SK-N-SH (cell line): Measurements from ENCODE around the gene UBE3B. TPM values are rescaled to one million over a fixed set of nuclear protein-coding genes. Genes with fewer than 3 reads are reported as not detected.

Experiments used
- CTCF ChIA-PET: fragments of 300-600, 350-600 bp; formaldehyde crosslinking; extraction: SDS; loops from one replicate; lab custom pipeline; 2021; lab: Yijun Ruan, JAX
- POLR2A ChIA-PET: fragments of 350-600 bp; sonication (Branson Sonifier 250); formaldehyde crosslinking; extraction: SDS; loops from one replicate; lab custom pipeline; 2020; ENCODE audit warnings: antibody characterized with exemption, inconsistent platforms; lab: Yijun Ruan, JAX
- DNase-seq: peaks from one replicate; pipeline ENCODE4 v3.0.0; 2012
- H2AFZ ChIP-seq: fragments of 200-600 bp; sonication (generic); 2 replicates; pipeline ENCODE4 v1.8.1; 2016; ENCODE audit warnings: antibody characterized with exemption, mild to moderate bottlenecking, low read depth
- H3F3A ChIP-seq: fragments of 200-600 bp; sonication (generic); replicated peaks from 2 replicates; pipeline ENCODE3; 2016; ENCODE audit warnings: antibody characterized with exemption, mild to moderate bottlenecking; ENCODE audit not compliant: insufficient read depth
- H3K27ac ChIP-seq, 2 experiments: fragments of 200-500 bp in 1 of 2; fragments of 200-600 bp in 1 of 2; sonication (Bioruptor generic) in 1 of 2; sonication (generic), shearing (Covaris generic) in 1 of 2; 2 replicates each; pipeline versions ENCODE4 v1.5.1 to v1.6.1; 2014 to 2016; ENCODE audit warnings: low read depth in 2 of 2, inconsistent platforms in 1 of 2, low read length in 1 of 2, mild to moderate bottlenecking in 1 of 2, mixed read lengths in 1 of 2
- H3K27me3 ChIP-seq: fragments of 200-600 bp; sonication (generic), shearing (Covaris generic); 2 replicates; pipeline ENCODE4 v1.6.1; 2016; ENCODE audit warnings: mixed run types; ENCODE audit not compliant: insufficient read depth
- H3K36me3 ChIP-seq, 2 experiments: fragments of 200-500 bp in 1 of 2; fragments of 200-600 bp in 1 of 2; sonication (Bioruptor generic) in 1 of 2; sonication (generic) in 1 of 2; replicated peaks in 1 of 2; 2 replicates each; pipeline versions ENCODE3 to v1.5.1; 2014 to 2016; ENCODE audit warnings: low read length in 1 of 2, mild to moderate bottlenecking in 1 of 2; ENCODE audit not compliant: insufficient read depth in 2 of 2, control insufficient read depth in 1 of 2
- H3K4me1 ChIP-seq, 2 experiments: fragments of 200-500 bp in 1 of 2; fragments of 200-600 bp in 1 of 2; sonication (Bioruptor generic) in 1 of 2; sonication (generic), shearing (Covaris generic) in 1 of 2; 2 replicates each; pipeline versions ENCODE4 v1.5.1 to v1.6.1; 2014 to 2016; ENCODE audit warnings: low read depth in 1 of 2, low read length in 1 of 2, mixed run types in 1 of 2; ENCODE audit not compliant: insufficient read depth in 2 of 2, control insufficient read depth in 1 of 2
- H3K4me2 ChIP-seq: fragments of 200-600 bp; sonication (generic), shearing (Covaris generic); 2 replicates; pipeline ENCODE4 v1.6.1; 2017; ENCODE audit warnings: mixed run types
- H3K4me3 ChIP-seq, 2 experiments: fragments of 200-500 bp in 1 of 2; fragments of 200-600 bp in 1 of 2; sonication (Bioruptor generic) in 1 of 2; sonication (generic), shearing (Covaris generic) in 1 of 2; 2 replicates each; pipeline versions ENCODE4 v1.5.1 to v1.8.1; 2014 to 2016; ENCODE audit warnings: low read depth in 2 of 2, inconsistent platforms in 1 of 2, low read length in 1 of 2, mild to moderate bottlenecking in 1 of 2, mixed read lengths in 1 of 2, moderate library complexity in 1 of 2
- H3K79me2 ChIP-seq: fragments of 200-600 bp; sonication (generic); 2 replicates; pipeline ENCODE4 v1.8.1; 2017; ENCODE audit warnings: mild to moderate bottlenecking; ENCODE audit not compliant: insufficient read depth
- H3K9ac ChIP-seq: fragments of 200-600 bp; sonication (generic); 2 replicates; pipeline ENCODE4 v1.6.1; 2017; ENCODE audit warnings: mixed run types
- H3K9me2 ChIP-seq: fragments of 200-600 bp; sonication (generic); 2 replicates; pipeline ENCODE4 v1.6.1; 2017; ENCODE audit warnings: mixed run types
- H3K9me3 ChIP-seq: fragments of 200-600 bp; sonication (generic); 2 replicates; pipeline ENCODE4 v1.6.1; 2017; ENCODE audit warnings: mixed run types, mild to moderate bottlenecking, moderate library complexity
- H4K20me1 ChIP-seq: fragments of 200-600 bp; sonication (generic); 2 replicates; pipeline ENCODE4 v1.6.1; 2017; ENCODE audit warnings: mild to moderate bottlenecking, mixed run types; ENCODE audit not compliant: insufficient read depth
- CHD2 ChIP-seq: fragments of 150-350 bp; IDR thresholded peaks from 2 replicates; pipeline ENCODE4 v1.6.1; 2018; ENCODE audit warnings: low read length; ENCODE audit not compliant: partially characterized antibody
- ELF1 ChIP-seq: IDR thresholded peaks from 2 replicates; pipeline ENCODE4 v1.4.0; 2012
- EZH2phosphoT487 ChIP-seq: fragments of 200-600 bp; sonication (generic); IDR thresholded peaks from 2 replicates; pipeline ENCODE4 v1.6.1; 2017; ENCODE audit warnings: low read depth, mixed run types, mild to moderate bottlenecking, antibody characterized with exemption, moderate library complexity, borderline replicate concordance
- FOXJ3 ChIP-seq: sonication (generic); formaldehyde crosslinking; IDR thresholded peaks from 2 replicates; pipeline ENCODE4 v1.5.1; 2020; ENCODE audit warnings: mild to moderate bottlenecking, missing genetic modification reagents
- FOXM1 ChIP-seq: IDR thresholded peaks from 2 replicates; pipeline ENCODE4 v1.4.0; 2012; ENCODE audit warnings: low read depth, mild to moderate bottlenecking
- GABPA ChIP-seq: IDR thresholded peaks from 2 replicates; pipeline ENCODE4 v1.4.0; 2012; ENCODE audit warnings: low read depth, mild to moderate bottlenecking
- GATA2 ChIP-seq: sonication (generic); formaldehyde crosslinking; IDR thresholded peaks from 2 replicates; pipeline ENCODE4 v1.5.0; 2020; ENCODE audit warnings: mild to moderate bottlenecking, missing genetic modification reagents
- JUND ChIP-seq: IDR thresholded peaks from 2 replicates; pipeline ENCODE4 v1.4.0; 2012
- MEF2A ChIP-seq: IDR thresholded peaks from 2 replicates; pipeline ENCODE4 v1.4.0; 2012; ENCODE audit warnings: low read depth, borderline replicate concordance
- PBX3 ChIP-seq: IDR thresholded peaks from 2 replicates; pipeline ENCODE4; 2012
- POLR2AphosphoS5 ChIP-seq: IDR thresholded peaks from 2 replicates; pipeline ENCODE4 v1.6.1; 2012; ENCODE audit warnings: low read depth, low read length
- RAD21 ChIP-seq: IDR thresholded peaks from 2 replicates; pipeline ENCODE4 v1.6.1; 2012; ENCODE audit warnings: mild to moderate bottlenecking, low read length
- REST ChIP-seq: IDR thresholded peaks from 2 replicates; pipeline ENCODE4 v1.6.1; 2012; ENCODE audit warnings: mild to moderate bottlenecking, low read depth, low read length, moderate library complexity
- SIN3A ChIP-seq: IDR thresholded peaks from 2 replicates; pipeline ENCODE4 v1.6.1; 2012; ENCODE audit warnings: low read depth, mild to moderate bottlenecking, low read length, moderate library complexity, borderline replicate concordance
- SMC3 ChIP-seq: IDR thresholded peaks from 2 replicates; pipeline ENCODE4 v1.6.1; 2012; ENCODE audit warnings: low read depth, low read length, improper control_type of control experiment
- TCF12 ChIP-seq: IDR thresholded peaks from 2 replicates; pipeline ENCODE4 v1.4.0; 2012
- WGBS: methylation state at CpG from one replicate; pipeline ENCODE4 v1.1.6; 2017; ENCODE audit warnings: low lambda C conversion rate; 5-methylcytosine and 5-hydroxymethylcytosine counted together
- polyA plus RNA-seq, 3 experiments: library from polyadenylated mRNA; depleted of rRNA; stranded (reverse); fragments of >200 nt; gene quantifications; 2 replicates each; pipeline ENCODE4 v1.2.3, GENCODE V29; 2012
- TF ChIP-seq, protein P1 (sequence below): fragments of 150-350 bp; IDR thresholded peaks from 2 replicates; pipeline ENCODE4 v1.6.1; 2016; ENCODE audit warnings: mild to moderate bottlenecking, low read depth, low read length

UBE3B gene
- polyA plus RNA-seq, 1 of the 3 experiments (the other 2 are of a cell fraction), result 28.6 TPM

DNA sequence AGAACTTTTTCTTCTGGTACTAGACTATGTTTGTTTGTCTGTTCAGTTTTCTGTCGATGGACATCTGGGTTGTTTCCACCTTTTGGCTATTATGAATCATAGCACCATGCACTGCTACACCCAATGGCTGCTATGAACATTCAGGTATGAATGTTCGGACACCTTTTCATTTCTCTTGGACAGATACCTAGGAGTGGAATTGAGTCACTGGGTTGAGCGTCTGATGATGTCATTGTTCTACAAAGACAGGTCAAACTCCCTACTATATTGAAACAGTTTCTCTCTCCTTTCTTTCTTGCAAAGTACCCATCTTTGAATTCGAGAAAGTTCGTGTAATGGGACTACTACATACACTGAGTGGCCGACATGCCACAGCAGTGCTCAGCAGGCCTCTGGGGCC lies 45.0 kb upstream of the UBE3B start:
- no peaks in the 10 kb centered on the region for H4K20me1 ChIP-seq
- ChIA-PET POLR2A (no interaction called here), CTCF (interaction anchor here (0.6 to 2.9 kb wide), 33 partner anchors 9 to 489 kb away, joined by 3 to 16 read pairs (median 5); partner anchors contain the start of genes KCTD10 and UBE3B)
- no peak overlapping the region for H2AFZ ChIP-seq
- no peak overlapping the region for H3K9ac ChIP-seq
- H3K9me2 ChIP-seq, result no peaks in the 10 kb centered on the region
- no peak overlapping the region; a peak in 1 of 4 replicates for H3K4me3 ChIP-seq
- H3K79me2 ChIP-seq, result no peaks in the 10 kb centered on the region
- no peak overlapping the region for H3K27ac ChIP-seq
- 39% methylated on average over 6 of the region's 6 CpGs for WGBS
- H3K9me3 ChIP-seq, result no peaks in the 10 kb centered on the region
- DNase-seq, result no peak
- H3K4me1 ChIP-seq, result no peaks in the 10 kb centered on the region; a peak in 1 of 4 replicates
- no peaks in the 10 kb centered on the region for H3K27me3 ChIP-seq
- no peak for TF ChIP-seq GATA2 (CRISPR knock-in tag)
- no peak for TF ChIP-seq POLR2AphosphoS5
- TF ChIP-seq SMC3, result no peak
- TF ChIP-seq EZH2phosphoT487, result no peak
- no peak for TF ChIP-seq FOXM1
- TF ChIP-seq SIN3A, result no peak
- no peak for TF ChIP-seq RAD21
- no peak for TF ChIP-seq MEF2A
- no peak for TF ChIP-seq CHD2
- no peak for TF ChIP-seq TCF12
- no peak for TF ChIP-seq REST
- no peak for TF ChIP-seq GABPA
- TF ChIP-seq JUND, result no peak
- no peak for TF ChIP-seq PBX3
- TF ChIP-seq, protein P1, sequence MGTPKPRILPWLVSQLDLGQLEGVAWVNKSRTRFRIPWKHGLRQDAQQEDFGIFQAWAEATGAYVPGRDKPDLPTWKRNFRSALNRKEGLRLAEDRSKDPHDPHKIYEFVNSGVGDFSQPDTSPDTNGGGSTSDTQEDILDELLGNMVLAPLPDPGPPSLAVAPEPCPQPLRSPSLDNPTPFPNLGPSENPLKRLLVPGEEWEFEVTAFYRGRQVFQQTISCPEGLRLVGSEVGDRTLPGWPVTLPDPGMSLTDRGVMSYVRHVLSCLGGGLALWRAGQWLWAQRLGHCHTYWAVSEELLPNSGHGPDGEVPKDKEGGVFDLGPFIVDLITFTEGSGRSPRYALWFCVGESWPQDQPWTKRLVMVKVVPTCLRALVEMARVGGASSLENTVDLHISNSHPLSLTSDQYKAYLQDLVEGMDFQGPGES, result no peak
- TF ChIP-seq ELF1, result no peak
- no peak for TF ChIP-seq FOXJ3 (CRISPR knock-in tag)
- H3K36me3 ChIP-seq, result no peaks in the 10 kb centered on the region
- no peaks in the 10 kb centered on the region for H3F3A ChIP-seq
- no peak overlapping the region for H3K4me2 ChIP-seq
